HG03558 (cell line): ENCODE measurements around the gene TBX15.

ENCODE experiments used
- ATAC-seq: cut with Tn5 transposase; IDR thresholded peaks from one replicate; pipeline ENCODE4 v1.9.1; 2021; ENCODE audit warnings: moderate number of reproducible peaks; ENCODE audit not compliant: unreplicated experiment; ENCODE audit errors: extremely low read depth

The TBX15 gene

GRCh38 chr1:118988186-118989005, at the start of gene TBX15:
TSS of gene TBX15 (minus strand) at chr1:118988343. CDS start at chr1:118987795, 548 bp downstream.
- no peak for ATAC-seq

- ATAC-seq, result no peak
Observed at GRCh38 chr1:119034359-119034758, 46.2 kb upstream of the TBX15 start.

GRCh38 chr1:119032986-119033385, 44.8 kb upstream of the TBX15 start:
- ATAC-seq, result no peak

DNA sequence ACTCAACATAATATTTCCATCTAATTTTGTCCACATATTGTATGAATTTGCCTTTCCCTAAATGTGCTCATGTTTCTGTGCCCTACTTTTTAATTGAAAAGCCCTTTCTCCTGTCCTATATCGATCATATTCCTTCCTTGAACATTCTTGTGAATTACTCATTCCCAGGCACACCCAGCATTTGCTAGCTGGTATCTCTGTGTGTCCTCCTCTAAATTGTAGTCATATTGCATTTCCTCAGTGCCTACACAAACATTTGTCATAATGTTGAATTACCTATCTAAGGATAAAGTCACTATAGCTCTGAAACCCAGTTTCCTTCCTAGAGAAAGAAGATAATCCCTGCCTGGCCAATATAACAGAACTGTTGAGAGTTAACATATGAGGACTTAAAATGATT, 39.6 kb upstream of the TBX15 start:
- ATAC-seq, result no peak

GRCh38 chr1:119026956-119027355, 38.8 kb upstream of the TBX15 start:
- no peak for ATAC-seq

DNA sequence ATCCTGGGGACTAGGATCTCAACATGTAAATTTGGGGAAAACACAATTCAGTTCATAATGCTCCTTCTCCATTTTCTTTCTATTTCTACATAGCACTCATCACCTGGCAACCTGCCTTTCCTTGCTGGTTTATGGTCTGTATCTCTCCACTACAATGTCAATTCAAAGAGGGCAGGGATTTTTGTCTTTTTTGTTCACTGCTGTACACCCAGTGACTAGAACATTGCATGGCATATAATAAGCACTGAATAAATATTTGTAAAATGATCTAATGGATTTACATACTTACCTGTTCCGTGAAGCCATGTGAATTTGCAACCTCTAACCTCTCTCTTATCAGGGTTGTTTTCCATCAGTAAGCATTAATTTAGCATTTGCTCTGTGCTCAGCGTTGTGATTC, 27.4 kb upstream of the TBX15 start:
- no peak for ATAC-seq

DNA sequence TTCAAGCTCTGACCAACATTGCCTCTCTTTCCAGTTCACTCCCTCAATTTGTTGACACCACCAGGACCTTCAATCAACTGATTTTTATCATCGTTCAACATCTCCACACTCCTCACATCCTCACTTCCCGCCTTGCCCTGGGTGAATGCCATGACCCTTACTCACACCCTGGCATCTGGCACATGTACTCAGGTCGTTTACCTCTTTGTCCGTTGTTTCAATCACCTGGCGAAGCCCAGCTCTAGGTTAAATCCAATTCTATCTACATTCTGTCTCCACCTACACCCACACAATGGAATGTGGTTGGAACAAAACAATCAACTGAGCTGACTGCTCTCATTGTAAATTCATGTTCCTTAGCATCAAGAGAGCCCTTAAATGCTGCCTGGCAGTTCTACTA, 24.2 kb upstream of the TBX15 start:
- ATAC-seq, result no peak

GRCh38 chr1:119011706-119012105, 23.6 kb upstream of the TBX15 start:
- no peak for ATAC-seq

- no peak for ATAC-seq
Observed at GRCh38 chr1:119011116-119011515, 23.0 kb upstream of the TBX15 start.

DNA sequence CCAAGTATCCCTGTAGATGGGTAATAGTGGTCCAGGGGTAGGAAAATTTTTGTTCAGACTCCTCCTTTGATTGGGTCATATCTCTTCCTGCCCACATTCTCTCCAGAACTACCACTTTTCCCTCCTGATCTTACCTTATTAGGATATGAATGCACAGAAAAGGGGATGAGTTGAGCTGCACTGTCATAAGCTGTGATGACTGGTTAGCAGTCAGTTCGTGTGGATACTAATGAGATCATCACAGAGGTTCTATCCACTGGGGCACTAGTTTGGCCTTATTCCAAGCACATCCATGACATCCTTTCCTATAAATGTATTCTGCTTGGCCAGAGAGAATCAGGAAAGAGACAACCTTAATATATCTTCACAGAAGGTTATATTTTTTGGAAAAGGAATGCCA, 22.1 kb upstream of the TBX15 start:
- ATAC-seq, result no peak

DNA sequence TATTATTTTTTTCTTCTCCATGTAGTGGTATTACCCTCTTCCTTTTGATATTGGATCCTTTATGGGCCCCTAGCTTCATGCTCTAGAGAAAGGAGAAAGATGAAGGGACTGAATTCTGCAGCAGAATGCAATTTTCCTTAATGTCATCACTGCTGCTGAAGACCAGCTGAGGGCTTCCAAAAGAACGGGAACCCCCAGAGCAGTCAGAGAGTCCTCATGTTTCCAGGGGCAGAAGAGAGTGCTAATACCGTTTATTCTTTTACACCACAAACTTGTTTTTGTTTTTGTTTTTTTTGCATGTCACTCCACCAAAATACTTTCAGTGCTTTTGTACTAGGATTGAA, 21.1 kb upstream of the TBX15 start:
- no peak for ATAC-seq

DNA sequence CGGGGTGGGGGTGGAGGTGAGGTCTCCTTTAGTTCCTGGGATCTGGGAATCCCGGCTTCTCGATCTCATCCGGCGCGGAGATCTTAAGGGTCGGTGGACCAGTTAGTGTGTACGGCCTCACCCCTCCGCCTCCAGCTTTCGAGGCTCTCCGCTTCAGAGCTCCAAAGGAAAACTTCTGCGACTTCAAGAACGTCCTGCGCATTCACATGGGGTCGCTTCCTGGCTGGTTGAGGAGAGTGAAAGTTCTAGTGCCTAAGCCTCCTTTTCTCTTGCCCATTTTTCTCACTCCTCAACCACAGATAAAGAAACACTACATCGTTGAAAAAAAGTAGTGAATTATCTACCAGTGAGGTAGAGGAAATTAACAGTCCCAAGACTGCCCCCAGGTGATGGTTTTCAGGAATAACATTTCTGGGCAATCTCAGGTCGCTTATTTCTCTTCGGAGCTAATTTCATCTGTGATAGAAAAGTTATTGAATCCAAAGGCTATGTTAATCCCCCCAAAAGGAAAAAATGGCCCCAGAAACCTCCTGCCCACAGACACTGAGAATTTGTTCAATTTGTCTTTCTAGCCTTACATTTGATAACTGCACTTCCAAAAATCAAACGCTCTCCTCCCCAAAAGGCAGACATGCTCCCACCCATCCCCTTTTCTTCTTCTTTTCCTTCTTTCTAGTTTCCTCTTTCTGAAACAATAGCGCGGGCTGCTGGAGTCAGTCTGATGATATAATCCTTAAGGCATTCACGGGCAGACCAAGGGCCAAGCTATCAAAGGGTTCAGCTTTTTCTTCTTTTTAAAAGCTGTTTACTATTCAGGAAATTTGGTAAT, 20.6 kb upstream of the TBX15 start:
- ATAC-seq, result no peak

DNA sequence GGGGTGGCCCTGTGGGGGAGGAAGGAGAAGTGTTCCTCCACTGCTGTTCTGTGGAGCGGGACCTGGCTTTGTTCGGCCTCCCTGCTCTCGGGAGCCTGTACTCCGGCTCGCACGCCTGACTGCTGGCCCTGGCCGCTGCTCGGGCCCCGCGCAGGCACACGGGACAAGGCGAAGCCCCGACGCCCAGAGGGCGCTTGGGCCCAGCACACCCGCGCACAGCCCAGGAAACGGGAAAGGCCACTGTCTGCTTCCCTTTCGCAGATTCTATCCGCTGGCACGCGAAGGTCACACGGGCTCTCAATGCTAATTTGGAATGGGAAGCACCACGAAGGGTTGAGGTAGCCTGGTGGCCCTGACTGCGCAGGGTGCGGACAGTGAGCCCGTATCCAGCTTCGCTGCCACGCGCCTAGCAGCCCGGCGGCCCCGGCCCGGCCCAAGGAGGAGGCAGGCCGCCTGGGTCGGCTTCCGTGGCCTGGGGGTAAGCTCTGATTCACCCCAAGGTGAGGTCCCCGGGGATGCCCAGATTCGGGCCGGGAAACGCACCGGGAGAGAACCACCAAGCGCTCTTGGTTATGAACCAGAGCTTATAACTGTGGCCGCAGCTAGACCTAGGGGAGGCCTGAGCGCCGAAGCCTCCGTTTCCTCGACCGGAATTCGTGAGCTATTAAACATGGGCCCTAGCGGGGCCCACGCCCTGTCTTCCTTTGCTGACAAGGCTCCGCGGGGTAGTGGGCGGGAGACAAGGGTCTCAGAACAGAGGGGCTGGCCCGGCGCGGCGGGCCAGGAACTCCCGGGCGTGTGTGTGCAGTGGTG, 19.7 kb upstream of the TBX15 start:
- ATAC-seq, result no peak

DNA sequence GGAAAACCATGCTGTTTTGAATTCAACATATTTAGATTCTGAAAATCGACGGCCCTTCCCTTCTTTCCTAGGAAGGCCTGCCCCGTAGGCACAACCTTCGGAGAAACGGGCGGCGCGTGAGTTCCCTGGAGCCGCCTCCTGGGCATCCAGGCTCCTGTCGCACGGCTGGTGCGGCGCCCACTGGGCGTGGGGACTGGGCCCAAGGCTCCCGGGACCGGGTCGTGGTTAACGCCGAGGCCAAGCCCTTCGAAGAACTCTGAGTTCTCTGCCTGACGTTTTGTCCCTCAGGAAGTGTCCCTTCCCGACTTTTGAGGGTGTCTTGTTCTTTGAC, 19.2 kb upstream of the TBX15 start:
- no peak for ATAC-seq

DNA sequence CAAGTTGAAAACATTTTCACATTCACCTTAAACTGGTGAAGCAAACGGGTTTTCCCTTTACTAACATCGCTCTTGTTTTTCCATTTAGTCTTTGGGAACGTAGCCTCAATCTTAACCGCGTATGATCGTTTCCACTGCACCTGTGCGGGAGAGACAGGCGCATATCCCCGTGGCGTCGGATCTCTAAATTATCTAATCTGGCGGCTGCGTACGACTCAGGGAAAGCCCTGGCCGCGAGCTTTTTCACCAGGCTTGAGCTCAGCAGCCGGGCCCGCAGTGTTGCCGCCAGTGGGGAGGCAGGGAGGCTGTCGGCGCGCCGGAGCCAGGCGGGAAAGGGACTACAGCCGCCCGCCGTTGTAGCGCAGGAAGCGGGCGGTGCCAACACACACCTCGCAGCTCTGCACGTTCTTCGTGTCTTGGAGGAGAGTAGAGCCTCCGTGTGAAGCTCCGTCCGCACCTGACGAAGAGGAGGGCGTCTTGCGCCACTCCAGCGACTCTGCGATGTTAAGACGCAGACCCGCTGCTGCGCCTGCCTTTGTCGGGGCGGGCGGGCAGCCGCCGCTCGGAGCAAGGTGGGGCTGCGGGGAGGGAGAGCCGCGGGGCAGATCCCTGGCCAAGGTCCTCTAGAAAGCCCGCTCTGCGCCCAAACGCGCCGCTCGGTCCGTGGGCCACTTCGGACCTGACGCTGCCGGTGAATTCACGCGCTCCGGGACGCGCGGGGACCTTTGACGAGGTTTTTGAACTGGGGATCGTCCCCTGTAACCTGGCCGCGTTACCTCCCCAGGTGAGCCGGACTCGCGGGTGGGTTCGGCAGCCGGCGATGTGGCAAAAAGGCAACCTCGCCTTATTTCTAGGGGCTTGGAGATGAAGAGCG, 18.5 kb upstream of the TBX15 start:
- no peak for ATAC-seq

- ATAC-seq, result no peak
Observed at GRCh38 chr1:119005724-119006405, 17.7 kb upstream of the TBX15 start.

GRCh38 chr1:119004781-119005180, 16.6 kb upstream of the TBX15 start:
- no peak for ATAC-seq

GRCh38 chr1:119004129-119004527, 16.0 kb upstream of the TBX15 start:
- ATAC-seq, result no peak

- no peak for ATAC-seq
Observed at GRCh38 chr1:119003413-119004128, 15.4 kb upstream of the TBX15 start.
